Stomach (tissue), 4 donors: ENCODE results near the gene CLBA1.

Experiments used
- CTCF ChIP-seq, 7 experiments: fragments of 450-650 bp in 4 of 7; fragments of 200-600 bp in 3 of 7; sonication (generic) in 3 of 7; IDR thresholded peaks; one replicate each; pipeline ENCODE4 v1.5.1; 2016 to 2019; ENCODE audit warnings: antibody characterized with exemption in 7 of 7, control low read depth in 2 of 7, mild to moderate bottlenecking in 1 of 7
- POLR2A ChIP-seq, 4 donors: fragments of 450-650 bp; IDR thresholded peaks; one replicate each; pipeline ENCODE4 v1.6.1; 2016; ENCODE audit warnings: antibody characterized with exemption in 4 of 4, control low read depth in 2 of 4, mild to moderate bottlenecking in 1 of 4, moderate library complexity in 1 of 4
- POLR2AphosphoS5 ChIP-seq, 3 donors: sonication (generic); formaldehyde crosslinking; IDR thresholded peaks; one replicate each; pipeline ENCODE4 v1.6.1; 2016; ENCODE audit warnings: antibody characterized with exemption in 3 of 3

- TF ChIP-seq POLR2A (IDR thresholded peaks at IDR 0.05) (no peak), CTCF (IDR thresholded peaks at IDR 0.05) (no peak), POLR2AphosphoS5 (IDR thresholded peaks at IDR 0.05) (no peak)
These were observed 6.3 kb downstream of the CLBA1 start for GRCh38 chr14:104991896-104992230.
